Spleen (tissue), 11 donors: ENCODE measurements around the gene MSH3. TPM values are rescaled to one million over a fixed set of nuclear protein-coding genes. Genes with fewer than 3 reads are reported as not detected.

ENCODE experiments used
- DNase-seq: peaks from one replicate; pipeline ENCODE4 v3.0.0-alpha.2; 2020
- H3K27ac ChIP-seq, 8 donors: fragments of 200-600 bp; sonication (generic) in 7 of 8; 1 replicate in 4 of 8; 2 replicates in 4 of 8; pipeline versions ENCODE4 v1.5.0 to v1.8.0; 2016 to 2021; ENCODE audit warnings: inconsistent platforms in 4 of 8, mild to moderate bottlenecking in 4 of 8, moderate library complexity in 1 of 8
- H3K27me3 ChIP-seq, 7 donors: fragments of 200-600 bp; sonication (generic) in 6 of 7; replicated peaks in 1 of 7; 1 replicate in 4 of 7; 2 replicates in 3 of 7; pipeline versions ENCODE4 v1.5.0 to v1.8.0; 2016 to 2021; ENCODE audit warnings: inconsistent platforms in 3 of 7, mild to moderate bottlenecking in 1 of 7
- H3K36me3 ChIP-seq, 6 donors: fragments of 200-600 bp; sonication (generic) in 5 of 6; 1 replicate in 4 of 6; 2 replicates in 2 of 6; pipeline versions ENCODE4 v1.5.0 to v1.8.0; 2016 to 2021; ENCODE audit warnings: inconsistent platforms in 2 of 6
- H3K4me1 ChIP-seq, 6 donors: fragments of 200-600 bp; sonication (generic) in 5 of 6; 1 replicate in 3 of 6; 2 replicates in 3 of 6; pipeline versions ENCODE4 v1.5.0 to v1.8.0; 2016 to 2021; ENCODE audit warnings: inconsistent platforms in 3 of 6
- H3K4me3 ChIP-seq, 8 donors: fragments of 200-600 bp; sonication (generic) in 7 of 8; 1 replicate in 4 of 8; 2 replicates in 4 of 8; pipeline versions ENCODE4 v1.5.0 to v1.8.0; 2016 to 2021; ENCODE audit warnings: inconsistent platforms in 4 of 8, mild to moderate bottlenecking in 4 of 8, moderate library complexity in 2 of 8
- H3K9me3 ChIP-seq, 8 donors: fragments of 200-600 bp; sonication (generic) in 7 of 8; 1 replicate in 4 of 8; 2 replicates in 4 of 8; pipeline versions ENCODE4 v1.5.0 to v1.8.0; 2016 to 2021; ENCODE audit warnings: inconsistent platforms in 4 of 8
- POLR2A ChIP-seq, 3 donors: fragments of 450-650 bp; IDR thresholded peaks; one replicate each; pipeline ENCODE4 v1.5.1; 2017; ENCODE audit warnings: antibody characterized with exemption in 3 of 3, mild to moderate bottlenecking in 1 of 3
- POLR2AphosphoS5 ChIP-seq, 3 donors: sonication (generic); formaldehyde crosslinking; IDR thresholded peaks; one replicate each; pipeline ENCODE4 v1.5.1; 2017; ENCODE audit warnings: antibody characterized with exemption in 3 of 3
- WGBS, 5 donors: extraction: QIAGEN DNeasy Blood & Tissue Kit in 3 of 5; methylation state at CpG; one replicate each; pipeline versions ENCODE4 v1.1.5 to v1.1.7; 2013 to 2018; 5-methylcytosine and 5-hydroxymethylcytosine counted together
- intact Hi-C: fragments of 100-400 bp; cut with DNase I; formaldehyde crosslinking; loops from one replicate; pipeline ENCODE4 v1.15.0; 2023; ENCODE audit warnings: low total_unique reads
- polyA plus RNA-seq, 3 donors: library from polyadenylated mRNA; stranded (reverse); fragments of 200-250 nt; gene quantifications; one replicate each; pipeline ENCODE4 v1.2.1, GENCODE V29; 2013
- total RNA-seq, 7 donors: library from RNA; depleted of rRNA in 3 of 7; stranded (reverse); fragments of >200 nt in 3 of 7; fragmentation: NEBNext Ultra II Directional in 4 of 7; extraction: Animal tissue kit (Norgen Biotek cat#: 25700) in 4 of 7; gene quantifications; one replicate each; pipeline versions ENCODE4 v1.1.0 to v1.2.1, GENCODE V29; 2016 to 2021
- TF ChIP-seq, protein P1 (sequence below), 11 experiments: fragments of 200-600 bp in 7 of 11; fragments of 450-650 bp in 4 of 11; sonication (generic) in 4 of 11; IDR thresholded peaks in 8 of 11; conservative IDR thresholded peaks in 3 of 11; 1 replicate in 7 of 11; 2 replicates in 4 of 11; pipeline versions ENCODE4 v1.4.0 to v1.8.0; 2016 to 2021; ENCODE audit warnings: antibody characterized with exemption in 11 of 11, inconsistent platforms in 4 of 11, mild to moderate bottlenecking in 1 of 11
- donor health status: healthy with polysubstance abuse.
- donor health status: DM: no; HTN: no; CAD: no; lungs with moderate emphysema.
- donor health status: DM: no; HTN: no; CAD: no.
- donor health status: Bipolar disorder and iron deficiency.
- donor health status: healthy.
- donor health status: DM: no; HTN: no; CAD: no.
- donor health status: DM: yes; HTN: yes; CAD: no.

MSH3 gene
- total and polyA plus RNA-seq, 10 donors = 2.3 to 17.0 (median 14.6) TPM

DNA sequence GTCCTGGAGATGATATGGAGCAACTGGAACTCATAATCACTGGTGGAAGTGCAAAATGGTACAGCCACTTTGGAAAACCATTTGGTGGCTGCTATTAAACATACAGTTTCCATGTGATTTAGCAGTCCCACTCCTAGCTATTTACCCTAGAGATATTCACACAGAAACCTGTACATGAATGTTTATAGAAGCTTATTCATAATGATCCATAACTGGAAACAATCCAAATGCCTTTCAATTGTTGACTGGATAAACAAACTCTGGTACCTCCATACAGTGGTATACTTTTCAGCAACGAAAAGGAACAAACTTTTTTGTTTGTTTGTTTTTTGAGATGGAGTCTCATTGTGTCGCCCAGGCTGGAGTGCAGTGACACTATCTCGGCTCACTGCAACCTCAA is 258.0 kb downstream of the MSH3 start:
- TF ChIP-seq, protein P1, sequence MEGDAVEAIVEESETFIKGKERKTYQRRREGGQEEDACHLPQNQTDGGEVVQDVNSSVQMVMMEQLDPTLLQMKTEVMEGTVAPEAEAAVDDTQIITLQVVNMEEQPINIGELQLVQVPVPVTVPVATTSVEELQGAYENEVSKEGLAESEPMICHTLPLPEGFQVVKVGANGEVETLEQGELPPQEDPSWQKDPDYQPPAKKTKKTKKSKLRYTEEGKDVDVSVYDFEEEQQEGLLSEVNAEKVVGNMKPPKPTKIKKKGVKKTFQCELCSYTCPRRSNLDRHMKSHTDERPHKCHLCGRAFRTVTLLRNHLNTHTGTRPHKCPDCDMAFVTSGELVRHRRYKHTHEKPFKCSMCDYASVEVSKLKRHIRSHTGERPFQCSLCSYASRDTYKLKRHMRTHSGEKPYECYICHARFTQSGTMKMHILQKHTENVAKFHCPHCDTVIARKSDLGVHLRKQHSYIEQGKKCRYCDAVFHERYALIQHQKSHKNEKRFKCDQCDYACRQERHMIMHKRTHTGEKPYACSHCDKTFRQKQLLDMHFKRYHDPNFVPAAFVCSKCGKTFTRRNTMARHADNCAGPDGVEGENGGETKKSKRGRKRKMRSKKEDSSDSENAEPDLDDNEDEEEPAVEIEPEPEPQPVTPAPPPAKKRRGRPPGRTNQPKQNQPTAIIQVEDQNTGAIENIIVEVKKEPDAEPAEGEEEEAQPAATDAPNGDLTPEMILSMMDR (IDR thresholded peaks at IDR 0.05 in 8 of 11, conservative IDR thresholded peaks at IDR 0.05 in 3 of 11) = no peak
- no peak for TF ChIP-seq POLR2AphosphoS5 (IDR thresholded peaks at IDR 0.05)
- TF ChIP-seq POLR2A (IDR thresholded peaks at IDR 0.05) = no peak
- intact Hi-C loops = no loop called here
- no peaks in the 10 kb centered on the region for H3K27me3 ChIP-seq
- 92 to 97% (median 95%) methylated on average over 3 of the region's 3 CpGs for WGBS, 5 donors
- no peaks in the 10 kb centered on the region for H3K36me3 ChIP-seq
- peaks cover 0 to 5% (median 0%) of the 10 kb centered on the region in 6 donors for H3K4me1 ChIP-seq
- no peak overlapping the region for H3K4me3 ChIP-seq
- no peak overlapping the region for H3K27ac ChIP-seq
- no peak for DNase-seq
- peaks cover 0 to 10% (median 4%) of the 10 kb centered on the region in 8 donors for H3K9me3 ChIP-seq

DNA sequence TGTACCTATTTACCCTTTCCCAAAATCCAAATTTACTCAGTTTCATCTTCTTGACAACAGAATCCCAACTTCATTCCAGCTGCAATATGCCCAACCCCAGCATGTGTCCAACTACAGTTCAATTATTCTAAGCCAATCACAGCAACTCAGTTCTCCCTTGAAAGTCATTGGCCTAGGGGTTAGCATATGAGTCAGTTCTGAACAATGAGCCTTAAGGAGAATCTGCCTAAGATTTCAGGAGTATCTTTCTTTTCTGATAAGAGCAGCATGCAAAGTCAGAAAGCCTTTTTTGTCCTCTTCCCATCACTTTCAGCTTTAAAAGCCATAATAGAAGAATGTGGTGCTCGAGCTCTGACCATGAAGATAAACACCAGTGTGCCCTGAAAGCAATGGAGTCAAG is 261.3 kb downstream of the MSH3 start:
- no peak for DNase-seq
- Histone ChIP-seq H3K27ac (no peak overlapping the region), H3K9me3 (peaks cover 0 to 10% (median 4%) of the 10 kb centered on the region in 8 donors), H3K4me1 (peaks cover 0 to 5% (median 0%) of the 10 kb centered on the region in 6 donors), H3K4me3 (no peak overlapping the region), H3K36me3 (no peaks in the 10 kb centered on the region), H3K27me3 (no peaks in the 10 kb centered on the region)
- 86 to 93% (median 88%) methylated on average over 1 of the region's 1 CpG for WGBS, 5 donors
- no peak for TF ChIP-seq POLR2A (IDR thresholded peaks at IDR 0.05)
- intact Hi-C loops = no loop called here

DNA sequence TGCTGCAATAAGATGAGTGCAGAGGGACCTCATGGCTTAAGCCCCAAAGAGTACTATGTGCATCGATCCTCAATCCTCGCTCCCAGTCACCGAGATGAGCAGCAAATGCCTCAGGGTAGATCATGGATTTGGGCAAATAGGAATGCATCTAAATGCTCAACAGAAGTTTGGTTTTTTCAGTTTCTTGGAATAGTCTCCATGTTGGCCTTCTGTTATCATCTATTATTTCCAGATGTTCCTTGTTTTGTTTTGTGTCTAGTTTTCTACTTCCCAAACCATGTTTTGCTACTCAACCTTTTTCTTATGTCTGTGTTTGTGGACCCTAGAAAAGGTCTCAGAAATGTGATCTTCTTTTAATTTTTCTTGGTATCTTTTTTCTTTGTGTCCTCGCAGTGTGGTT is 262.2 kb downstream of the MSH3 start:
- intact Hi-C loops = no loop called here

DNA sequence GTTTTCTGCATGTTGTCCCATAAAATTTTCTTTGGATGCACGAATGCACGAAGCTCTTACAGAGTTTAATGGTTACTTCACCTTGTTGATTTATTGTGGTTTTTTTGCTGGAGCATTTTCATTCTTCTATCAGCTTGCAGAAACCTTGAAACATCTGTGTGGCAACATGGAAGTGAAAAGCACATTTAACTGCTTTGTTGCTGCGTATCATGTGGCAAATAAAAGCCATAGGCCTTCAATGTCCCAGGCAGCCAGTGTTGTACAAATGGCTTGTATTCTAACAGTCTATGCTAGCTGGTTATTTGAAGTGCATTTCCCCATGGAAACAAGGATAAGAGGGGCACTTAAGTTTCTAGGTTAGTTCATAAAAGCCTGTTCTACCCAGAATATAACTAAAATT is 263.2 kb downstream of the MSH3 start:
- TF ChIP-seq, protein P1 (IDR thresholded peaks at IDR 0.05 in 8 of 11, conservative IDR thresholded peaks at IDR 0.05 in 3 of 11) = no peak
- no peak for TF ChIP-seq POLR2A (IDR thresholded peaks at IDR 0.05)
- no peak for TF ChIP-seq POLR2AphosphoS5 (IDR thresholded peaks at IDR 0.05)
- intact Hi-C loops = no loop called here
- H3K27me3 ChIP-seq = no peaks in the 10 kb centered on the region
- peaks cover 0 to 3% (median under 1%) of the 10 kb centered on the region in 8 donors for H3K9me3 ChIP-seq
- no peak for DNase-seq
- 61 to 71% (median 69%) methylated on average over 3 of the region's 3 CpGs for WGBS, 5 donors
- H3K4me3 ChIP-seq = no peak overlapping the region
- H3K27ac ChIP-seq = no peak overlapping the region
- peaks cover 0 to 5% (median 0%) of the 10 kb centered on the region in 6 donors for H3K4me1 ChIP-seq
- no peaks in the 10 kb centered on the region for H3K36me3 ChIP-seq

More for the DNA sequence above, 262.2 kb downstream of the MSH3 start:
- H3K4me1 ChIP-seq = peaks cover 0 to 5% (median 0%) of the 10 kb centered on the region in 6 donors
- no peak overlapping the region for H3K27ac ChIP-seq
- no peak for DNase-seq
- peaks cover 0 to 9% (median 4%) of the 10 kb centered on the region in 8 donors for H3K9me3 ChIP-seq
- TF ChIP-seq, protein P1 (IDR thresholded peaks at IDR 0.05 in 8 of 11, conservative IDR thresholded peaks at IDR 0.05 in 3 of 11) = no peak
- TF ChIP-seq POLR2AphosphoS5 (IDR thresholded peaks at IDR 0.05) = no peak
- WGBS, 5 donors = 94 to 99% (median 98%) methylated on average over 4 of the region's 4 CpGs
- H3K27me3 ChIP-seq = no peaks in the 10 kb centered on the region
- H3K4me3 ChIP-seq = no peak overlapping the region
- H3K36me3 ChIP-seq = no peaks in the 10 kb centered on the region
